ENCODE data around the gene PLEK.

The PLEK gene

DNA sequence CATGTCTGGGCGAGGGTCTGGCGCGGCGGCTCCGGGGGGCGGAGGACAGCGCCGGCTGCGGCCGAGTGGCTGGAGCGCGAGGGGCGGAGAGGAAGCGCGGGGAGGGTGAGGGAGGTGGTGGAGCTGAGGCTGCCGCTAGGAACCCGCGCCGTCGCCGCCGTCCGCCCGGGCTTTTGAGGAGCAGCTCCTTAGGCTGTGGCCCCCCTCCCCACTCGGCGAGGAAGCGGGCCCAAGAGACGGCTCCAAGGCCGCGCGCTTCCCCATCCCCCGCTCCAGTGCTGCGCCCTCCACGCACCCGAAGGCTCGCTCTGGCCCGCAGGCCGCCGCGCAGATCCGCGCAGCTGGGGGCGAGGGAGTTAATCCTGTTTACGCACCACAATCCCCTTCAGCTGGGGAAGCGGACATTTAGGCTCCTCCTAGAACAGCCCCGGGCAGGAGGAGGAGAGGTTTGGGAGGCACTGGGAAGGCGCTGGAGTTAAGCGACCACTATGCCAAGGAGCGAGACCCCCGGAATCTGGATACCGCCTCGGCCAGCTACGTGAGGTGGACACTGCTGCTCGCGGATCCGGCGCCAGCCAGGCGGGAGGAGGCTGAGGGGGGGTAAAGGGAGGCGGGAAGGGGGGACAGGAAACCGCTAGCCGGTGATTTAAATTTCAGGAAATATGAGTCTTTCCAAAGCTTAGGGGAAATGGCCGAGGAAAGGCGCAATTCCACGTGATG is 45.5 kb upstream of the PLEK start, which contains the start of gene CNRIP1:
Gene CNRIP1, minus strand, starts transcription at position 552 of the 720 bp plus-strand sequence. Its CDS starts 549 bp downstream, at position 3.
- Histone ChIP-seq H3K79me2 (ENCODE audit: insufficient read depth, low read depth) (no peaks in the 10 kb centered on the region), H3K27me3 (ENCODE audit: insufficient read depth, low read depth) (no peaks in the 10 kb centered on the region), H4K20me1 (ENCODE audit: insufficient read depth) (no peaks in the 10 kb centered on the region), H3K4me1 (ENCODE audit: low read depth, poor library complexity, severe bottlenecking) (no peaks in the 10 kb centered on the region), H3K9ac (no peak within 1 kb of the TSS), H3K36me3 (ENCODE audit: insufficient read depth) (no peaks in the 10 kb centered on the region; the same call in 1 of the 2 replicates), H2AFZ (ENCODE audit: low read depth) (no peak within 1 kb of the TSS; the same call in 1 of the 2 replicates), H3K27ac (no peak within 1 kb of the TSS), H3K4me3 (IDR thresholded peaks at IDR 0.05; ENCODE audit: insufficient read depth, low read depth, low read length) (no peak within 1 kb of the TSS), H3K4me2 (no peak within 1 kb of the TSS)
- TF ChIP-seq, protein P1, sequence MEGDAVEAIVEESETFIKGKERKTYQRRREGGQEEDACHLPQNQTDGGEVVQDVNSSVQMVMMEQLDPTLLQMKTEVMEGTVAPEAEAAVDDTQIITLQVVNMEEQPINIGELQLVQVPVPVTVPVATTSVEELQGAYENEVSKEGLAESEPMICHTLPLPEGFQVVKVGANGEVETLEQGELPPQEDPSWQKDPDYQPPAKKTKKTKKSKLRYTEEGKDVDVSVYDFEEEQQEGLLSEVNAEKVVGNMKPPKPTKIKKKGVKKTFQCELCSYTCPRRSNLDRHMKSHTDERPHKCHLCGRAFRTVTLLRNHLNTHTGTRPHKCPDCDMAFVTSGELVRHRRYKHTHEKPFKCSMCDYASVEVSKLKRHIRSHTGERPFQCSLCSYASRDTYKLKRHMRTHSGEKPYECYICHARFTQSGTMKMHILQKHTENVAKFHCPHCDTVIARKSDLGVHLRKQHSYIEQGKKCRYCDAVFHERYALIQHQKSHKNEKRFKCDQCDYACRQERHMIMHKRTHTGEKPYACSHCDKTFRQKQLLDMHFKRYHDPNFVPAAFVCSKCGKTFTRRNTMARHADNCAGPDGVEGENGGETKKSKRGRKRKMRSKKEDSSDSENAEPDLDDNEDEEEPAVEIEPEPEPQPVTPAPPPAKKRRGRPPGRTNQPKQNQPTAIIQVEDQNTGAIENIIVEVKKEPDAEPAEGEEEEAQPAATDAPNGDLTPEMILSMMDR (conservative IDR thresholded peaks at IDR 0.05; ENCODE audit: low read depth, low read length) = no peak

- Histone ChIP-seq H3K36me3 (ENCODE audit: insufficient read depth) (no peaks in the 10 kb centered on the region), H3K27ac (no peak overlapping the region), H4K20me1 (ENCODE audit: insufficient read depth) (no peaks in the 10 kb centered on the region), H2AFZ (ENCODE audit: low read depth) (no peak overlapping the region), H3K9ac (no peak overlapping the region), H3K4me2 (no peak overlapping the region), H3K4me1 (ENCODE audit: low read depth, poor library complexity, severe bottlenecking) (no peaks in the 10 kb centered on the region), H3K4me3 (IDR thresholded peaks at IDR 0.05; ENCODE audit: insufficient read depth, low read depth, low read length) (no peak overlapping the region), H3K27me3 (ENCODE audit: insufficient read depth, low read depth) (no peaks in the 10 kb centered on the region), H3K79me2 (ENCODE audit: insufficient read depth, low read depth) (no peaks in the 10 kb centered on the region)
- TF ChIP-seq, protein P1 (conservative IDR thresholded peaks at IDR 0.05; ENCODE audit: low read depth, low read length) = no peak
Observed at GRCh38 chr2:68320118-68320641, 44.9 kb upstream of the PLEK start.

GRCh38 chr2:68325056-68325455 is 40.0 kb upstream of the PLEK start:
- Histone ChIP-seq H3K27ac (no peak overlapping the region), H3K4me2 (no peak overlapping the region), H3K36me3 (ENCODE audit: insufficient read depth) (no peaks in the 10 kb centered on the region), H3K79me2 (ENCODE audit: insufficient read depth, low read depth) (no peaks in the 10 kb centered on the region), H3K9ac (no peak overlapping the region), H3K27me3 (ENCODE audit: insufficient read depth, low read depth) (no peaks in the 10 kb centered on the region), H3K4me3 (IDR thresholded peaks at IDR 0.05; ENCODE audit: insufficient read depth, low read depth, low read length) (no peak overlapping the region), H2AFZ (ENCODE audit: low read depth) (no peak overlapping the region), H3K4me1 (ENCODE audit: low read depth, poor library complexity, severe bottlenecking) (no peaks in the 10 kb centered on the region), H4K20me1 (ENCODE audit: insufficient read depth) (no peaks in the 10 kb centered on the region)
- TF ChIP-seq, protein P1 (conservative IDR thresholded peaks at IDR 0.05; ENCODE audit: low read depth, low read length) = no peak

GRCh38 chr2:68328901-68329300 is 36.2 kb upstream of the PLEK start:
- Histone ChIP-seq H3K27ac (no peak overlapping the region), H2AFZ (ENCODE audit: low read depth) (no peak overlapping the region), H3K4me2 (no peak overlapping the region), H3K79me2 (ENCODE audit: insufficient read depth, low read depth) (no peaks in the 10 kb centered on the region), H3K4me3 (IDR thresholded peaks at IDR 0.05; ENCODE audit: insufficient read depth, low read depth, low read length) (no peak overlapping the region), H3K4me1 (ENCODE audit: low read depth, poor library complexity, severe bottlenecking) (no peaks in the 10 kb centered on the region), H3K9ac (no peak overlapping the region), H4K20me1 (ENCODE audit: insufficient read depth) (no peaks in the 10 kb centered on the region), H3K36me3 (ENCODE audit: insufficient read depth) (no peaks in the 10 kb centered on the region), H3K27me3 (ENCODE audit: insufficient read depth, low read depth) (no peaks in the 10 kb centered on the region)
- TF ChIP-seq, protein P1 (conservative IDR thresholded peaks at IDR 0.05; ENCODE audit: low read depth, low read length) = no peak

Data from KMS-11 (cell line).